GM21528 (cell line): ENCODE results near the gene OSBPL6.
"Not testable (repeated sequence)": the region's sequence is repeated elsewhere in the genome, so short reads cannot be mapped to it uniquely, and the experiment has no call there.

Experiments used
- ATAC-seq: cut with Tn5 transposase; IDR thresholded peaks from one replicate; pipeline ENCODE4 v1.9.1; 2021; ENCODE audit warnings: mild to moderate bottlenecking, moderate library complexity; ENCODE audit not compliant: unreplicated experiment, low FRiP score

Gene OSBPL6

GRCh38 chr2:178419123-178419522 lies 224.8 kb downstream of the OSBPL6 start:
- no peak for ATAC-seq

GRCh38 chr2:178420463-178420999 lies 226.2 kb downstream of the OSBPL6 start:
- ATAC-seq = no peak

- ATAC-seq = no peak
Observed at GRCh38 chr2:178422097-178422496, 227.8 kb downstream of the OSBPL6 start.

DNA sequence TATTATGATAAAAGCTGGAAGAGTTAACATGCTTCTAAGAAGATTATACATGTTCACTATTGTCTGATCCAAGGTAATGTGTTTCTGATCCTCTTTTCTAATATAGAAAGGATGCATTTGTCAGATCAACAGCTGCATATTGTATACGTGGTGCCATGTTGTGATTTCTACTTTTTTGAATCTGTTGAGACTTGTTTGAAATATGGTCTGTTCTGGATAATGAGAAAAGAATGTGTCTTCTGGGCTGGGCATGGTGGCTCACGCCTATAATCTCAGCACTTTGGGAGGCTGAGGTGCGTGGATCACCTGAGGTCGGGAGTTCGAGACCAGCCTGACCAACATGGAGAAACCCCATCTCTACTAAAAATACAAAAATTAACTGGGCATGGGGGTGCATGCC lies 229.4 kb downstream of the OSBPL6 start:
- ATAC-seq = not testable (repeated sequence)

GRCh38 chr2:178425255-178425827 lies 231.0 kb downstream of the OSBPL6 start:
- ATAC-seq = no peak

GRCh38 chr2:178426388-178426787 lies 232.1 kb downstream of the OSBPL6 start:
- ATAC-seq = no peak

- no peak for ATAC-seq
Observed at GRCh38 chr2:178427458-178427857, 233.1 kb downstream of the OSBPL6 start.

DNA sequence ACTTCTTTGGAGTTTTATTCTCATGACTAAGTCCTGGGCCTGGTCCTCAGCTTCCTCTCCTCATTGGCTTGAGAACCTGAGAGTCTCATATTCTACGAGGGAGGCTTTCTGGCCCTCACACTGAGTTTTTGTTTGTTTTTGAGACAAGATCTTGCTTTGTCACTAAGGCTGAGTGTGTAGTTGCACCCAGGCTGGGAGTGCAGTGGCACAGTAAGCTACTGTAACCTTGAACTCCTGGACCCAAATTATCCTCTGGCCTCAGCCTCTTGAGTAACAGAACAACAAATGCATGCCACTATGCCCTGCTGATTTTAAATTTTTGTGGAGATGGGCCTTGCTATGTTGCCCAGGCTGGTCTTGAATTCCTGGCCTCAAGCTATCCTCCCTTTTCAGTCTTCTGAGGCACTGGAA lies 234.1 kb downstream of the OSBPL6 start:
- no peak for ATAC-seq

GRCh38 chr2:178429336-178429735 lies 235.0 kb downstream of the OSBPL6 start:
- ATAC-seq = no peak

DNA sequence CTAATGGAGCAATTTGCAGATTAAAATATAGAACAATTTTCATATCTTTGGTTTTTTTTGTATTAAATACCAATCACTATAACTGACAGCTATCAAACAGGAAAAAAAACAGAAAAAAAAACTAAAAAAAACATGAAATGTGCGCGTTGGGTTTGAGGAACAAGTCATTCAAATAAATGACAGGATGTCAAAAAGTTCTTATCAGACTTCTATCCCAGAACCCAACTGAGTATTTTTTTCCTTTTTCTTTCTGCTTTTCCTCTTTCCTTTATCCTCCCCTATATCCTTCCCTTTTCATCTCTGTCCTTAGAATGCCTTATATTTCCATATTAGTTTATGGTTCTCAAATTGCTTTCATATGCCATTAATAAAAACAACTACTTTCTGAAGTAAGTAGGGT lies 242.3 kb downstream of the OSBPL6 start:
- no peak for ATAC-seq

- no peak for ATAC-seq
Observed at GRCh38 chr2:178441426-178441825, 247.1 kb downstream of the OSBPL6 start.

- no peak for ATAC-seq
Observed at GRCh38 chr2:178448968-178449661, 254.8 kb downstream of the OSBPL6 start.

GRCh38 chr2:178449700-178450523 lies 255.6 kb downstream of the OSBPL6 start:
- no peak for ATAC-seq

GRCh38 chr2:178450524-178450773 lies 256.1 kb downstream of the OSBPL6 start:
- ATAC-seq = peak; percentile 54

- ATAC-seq = peak; percentile 85
Observed at GRCh38 chr2:178450774-178451525, 256.6 kb downstream of the OSBPL6 start, which contains the start of the genes PJVK and PRKRA. TSS of gene PJVK (plus strand) at chr2:178451378. CDS start at chr2:178453410, 2,032 bp downstream. TSS of gene PRKRA (minus strand) at chr2:178451175. CDS start at chr2:178451030, 145 bp downstream.

DNA sequence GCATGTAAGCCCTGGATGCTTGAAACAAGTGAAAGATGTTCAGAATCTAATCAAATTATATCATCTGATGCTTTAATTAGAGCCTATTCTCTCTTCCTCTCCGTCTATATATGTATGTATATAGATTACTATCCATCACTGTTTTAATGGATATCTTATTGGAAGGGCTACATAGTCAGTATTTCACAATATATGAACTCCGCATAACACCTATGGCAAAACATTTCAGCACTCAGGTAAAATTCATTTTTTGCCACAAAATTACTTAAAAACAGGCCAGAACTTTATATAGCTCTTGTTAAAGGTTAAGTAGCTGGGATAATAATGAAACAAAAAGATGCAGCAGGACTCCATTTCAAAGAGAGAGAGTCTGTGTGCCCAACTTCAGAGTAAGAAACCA lies 258.0 kb downstream of the OSBPL6 start:
- ATAC-seq = no peak
